Body of pancreas (tissue), 4 donors: ENCODE data around the gene PPIP5K1.
"Not testable (repeated sequence)": the region's sequence is repeated elsewhere in the genome, so short reads cannot be mapped to it uniquely, and the experiment has no call there.

Source experiments
- CTCF ChIP-seq, 7 experiments: fragments of 450-650 bp in 4 of 7; fragments of 200-600 bp in 3 of 7; sonication (generic) in 3 of 7; IDR thresholded peaks; one replicate each; pipeline ENCODE4 v1.5.1; 2016 to 2019; ENCODE audit warnings: antibody characterized with exemption in 7 of 7
- POLR2A ChIP-seq, 3 donors: fragments of 450-650 bp; IDR thresholded peaks; one replicate each; pipeline ENCODE4 v1.6.1; 2016; ENCODE audit warnings: antibody characterized with exemption in 3 of 3, mild to moderate bottlenecking in 2 of 3

- TF ChIP-seq POLR2A, CTCF (IDR thresholded peaks at IDR 0.05): not testable (repeated sequence)
Observed at GRCh38 chr15:43602233-43602632, 12.2 kb upstream of the PPIP5K1 start.
